HTERT RPE-1 (cell line): ENCODE measurements around the gene FGF14.
"Not testable (repeated sequence)": the region's sequence is repeated elsewhere in the genome, so short reads cannot be mapped to it uniquely, and the experiment has no call there.

Experiments
- in situ Hi-C: fragments of 300-500 bp; cut with MboI; formaldehyde crosslinking; loops from 4 replicates; pipeline ENCODE4 v1.14.3; 2020; ENCODE audit warnings: low sequenced_read_pairs

FGF14 gene

DNA sequence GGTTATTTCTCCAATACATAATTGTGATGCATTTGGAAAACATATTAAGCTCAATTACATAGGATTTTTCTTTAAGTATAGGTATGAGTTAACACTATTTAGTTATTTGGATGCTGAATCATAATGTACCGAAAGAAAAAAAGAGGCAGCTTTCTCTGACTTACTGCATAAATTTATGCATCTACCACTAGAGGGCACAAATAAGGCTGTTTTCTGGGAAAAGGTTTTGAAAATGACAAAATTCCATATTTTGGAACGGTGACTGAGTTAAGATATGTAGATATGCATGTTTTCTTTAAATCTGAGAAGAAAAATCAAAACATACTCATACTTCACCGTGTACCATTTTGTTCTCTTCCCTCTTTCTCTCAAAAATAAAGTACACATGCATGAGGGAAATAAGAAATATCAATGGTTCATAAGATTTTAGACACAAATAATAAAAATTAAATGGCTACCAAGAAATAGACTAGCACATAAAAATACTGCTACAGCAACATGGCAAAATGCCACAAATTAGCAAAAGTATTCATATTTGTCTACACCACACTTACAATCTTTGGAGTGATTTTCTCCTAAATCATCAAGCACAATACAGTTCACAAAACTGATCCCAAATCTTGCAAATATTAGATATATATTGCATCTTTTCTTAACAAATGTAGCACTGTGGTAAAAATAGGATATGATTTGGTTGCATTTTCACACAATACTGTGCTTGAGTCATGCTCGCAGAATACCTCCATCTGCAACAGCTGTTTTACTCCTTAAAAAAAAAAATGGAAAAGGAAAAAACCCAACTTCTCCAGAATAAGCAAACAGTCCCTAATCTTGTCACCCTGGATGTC is 260.0 kb downstream of the FGF14 start:
- in situ Hi-C loops, result no loop called here

DNA sequence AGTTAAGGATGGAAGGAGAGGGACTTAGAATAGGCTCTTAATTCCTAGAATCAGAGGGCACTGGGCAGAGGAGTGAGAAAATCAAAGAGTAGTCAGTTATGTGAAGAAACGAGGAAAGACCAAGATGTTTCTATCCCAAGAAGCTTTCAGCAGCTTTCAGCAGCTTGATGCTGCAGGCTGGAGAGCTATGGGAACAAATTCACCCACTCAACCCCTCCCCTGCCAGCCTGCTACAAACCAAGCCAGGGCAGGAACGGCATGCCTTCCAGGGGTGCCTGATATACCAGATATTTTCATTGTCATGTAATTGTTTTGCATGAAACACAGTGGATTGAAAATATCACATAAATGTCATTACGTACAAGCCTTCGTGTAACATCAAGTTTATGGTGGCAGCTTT is 262.2 kb downstream of the FGF14 start:
- in situ Hi-C loops, result no loop called here

DNA sequence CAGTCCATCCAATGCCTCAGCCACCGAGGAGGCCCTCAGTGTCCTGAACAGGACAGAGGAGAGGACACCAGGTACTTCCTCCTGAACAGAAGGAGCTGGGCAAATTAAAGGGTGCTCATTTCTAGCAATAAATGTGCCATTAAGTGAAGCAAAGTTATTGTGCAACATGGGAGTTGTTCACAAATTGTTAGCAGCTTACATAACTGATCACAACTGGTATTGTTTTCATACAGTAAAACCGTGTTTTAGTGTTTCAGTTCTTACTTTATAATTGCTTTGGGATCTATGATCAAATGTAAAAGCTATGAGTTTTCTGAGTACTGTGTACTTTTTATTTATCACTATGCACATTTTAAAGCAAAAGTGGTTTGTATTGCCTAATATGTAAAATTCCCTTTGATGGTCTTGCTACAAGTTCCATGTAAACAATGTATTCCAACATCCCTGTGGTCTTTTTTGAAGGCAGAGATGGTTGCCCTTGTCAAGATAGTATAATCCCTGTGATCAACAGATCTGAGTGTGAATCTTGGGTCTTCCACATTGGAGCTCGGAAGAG is 263.1 kb downstream of the FGF14 start:
- in situ Hi-C loops, result no loop called here

DNA sequence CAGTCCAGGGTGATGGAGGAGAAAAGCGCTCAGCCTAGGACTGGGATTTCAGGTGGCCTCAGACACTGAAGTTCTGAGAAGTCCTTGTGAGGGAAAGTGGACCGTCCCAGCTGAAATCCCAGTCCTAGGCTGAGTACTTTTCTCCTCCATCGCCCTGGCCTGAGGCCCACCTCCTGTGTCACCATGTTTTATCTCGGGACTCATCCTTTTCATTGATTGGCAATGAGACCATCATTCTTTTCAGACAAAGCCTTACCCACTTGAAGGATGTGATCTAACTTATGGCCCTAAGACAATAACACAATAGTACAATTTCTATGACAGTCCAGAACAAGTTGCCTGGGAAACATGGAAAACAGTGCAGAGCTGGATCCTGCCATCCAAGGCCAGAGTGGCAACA is 263.9 kb downstream of the FGF14 start:
- in situ Hi-C loops, result not testable (repeated sequence)

DNA sequence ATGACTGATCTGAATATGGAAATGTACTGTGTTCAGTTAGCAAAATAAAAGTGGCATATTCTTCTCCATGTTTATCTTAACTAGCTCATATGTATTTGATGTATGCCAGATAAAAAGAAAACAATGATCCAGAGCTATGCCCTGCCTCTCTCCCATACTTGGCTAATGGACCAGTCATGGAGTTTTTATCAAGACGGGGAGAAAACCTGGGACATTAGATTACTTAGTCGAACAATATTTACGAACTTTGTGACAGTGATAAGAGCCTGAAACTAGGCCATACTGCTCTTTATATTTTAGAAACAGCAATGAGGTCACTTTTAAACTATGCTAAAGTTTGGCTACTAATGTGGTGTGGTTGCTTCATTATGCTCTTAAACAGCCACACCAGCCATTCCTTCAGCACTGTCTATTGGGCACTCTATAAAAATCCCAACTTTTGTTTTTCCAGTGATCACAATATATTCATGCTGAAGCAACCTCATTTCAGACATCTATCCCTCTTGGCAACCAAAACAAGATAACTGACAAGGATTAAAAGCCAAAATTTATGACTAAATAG is 265.0 kb downstream of the FGF14 start:
- in situ Hi-C loops, result no loop called here

DNA sequence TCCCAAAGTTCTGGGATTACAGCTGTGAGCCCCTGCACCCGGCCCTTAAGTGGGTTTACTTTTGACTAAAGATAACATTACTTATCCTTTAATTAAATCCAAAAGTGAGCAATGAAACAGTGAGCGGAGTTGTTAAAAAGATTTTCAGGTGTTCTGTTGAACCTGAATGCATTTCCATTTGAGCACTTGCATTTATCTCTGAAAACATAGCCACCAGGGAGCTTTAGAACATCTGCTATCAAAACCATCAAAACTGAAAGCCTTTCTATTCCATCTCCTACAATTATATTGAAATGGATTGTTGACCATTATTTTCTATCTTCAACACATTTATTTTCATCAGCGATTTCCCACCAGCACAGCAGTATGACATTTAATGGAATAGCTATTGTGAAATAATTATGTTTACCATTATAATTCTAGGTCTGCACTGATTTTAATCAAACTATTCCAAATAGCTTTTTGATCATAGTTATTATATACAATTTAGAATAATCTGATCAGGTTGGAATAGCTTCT is 269.0 kb downstream of the FGF14 start:
- in situ Hi-C loops, result no loop called here

DNA sequence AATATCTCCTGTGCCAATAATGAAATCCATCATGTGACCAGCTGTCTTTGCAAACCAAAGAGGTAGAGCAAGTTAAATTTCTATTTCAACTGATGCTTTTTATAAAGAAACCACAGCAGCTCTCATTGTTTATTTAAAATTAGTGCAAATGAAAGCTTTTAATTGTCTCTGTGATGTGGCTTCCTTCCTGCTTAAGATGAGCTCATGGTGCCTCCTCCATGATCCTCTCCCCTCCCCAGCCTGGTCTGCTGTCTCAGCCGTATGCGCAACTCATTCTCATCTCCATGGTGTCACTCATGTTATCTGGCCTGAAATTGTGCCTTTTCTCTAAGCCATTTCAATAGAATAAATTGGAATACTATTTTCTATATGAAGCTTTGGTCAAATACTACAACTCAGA is 270.6 kb downstream of the FGF14 start:
- in situ Hi-C loops, result no loop called here

DNA sequence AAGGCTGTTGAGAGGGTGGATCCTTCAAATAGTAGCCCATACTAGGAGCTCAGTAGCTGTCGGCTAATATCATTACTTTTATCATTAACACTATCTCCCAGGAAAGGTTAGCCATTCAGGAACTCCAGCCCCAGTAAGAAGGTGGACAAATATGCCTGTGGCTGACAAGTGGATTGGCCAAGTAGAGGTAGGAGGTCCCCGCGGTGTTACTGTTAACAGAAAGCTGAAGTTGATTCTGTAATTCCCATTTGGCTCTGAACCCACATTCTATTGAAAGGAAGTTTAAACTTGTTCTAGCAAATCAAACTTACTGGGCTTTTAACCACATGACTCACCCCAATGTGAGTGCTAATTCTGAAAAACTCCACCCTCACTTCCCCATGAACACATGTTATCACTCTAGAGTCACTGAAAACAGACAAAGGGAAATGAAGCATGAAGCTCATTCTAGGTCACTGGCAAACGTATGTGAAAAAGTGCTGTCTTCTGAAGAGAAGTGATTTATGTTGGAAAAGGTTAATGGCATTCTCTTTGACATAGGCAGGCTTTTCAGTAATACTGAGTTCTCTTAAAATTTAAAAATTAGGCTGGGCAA is 273.5 kb downstream of the FGF14 start:
- in situ Hi-C loops, result no loop called here

DNA sequence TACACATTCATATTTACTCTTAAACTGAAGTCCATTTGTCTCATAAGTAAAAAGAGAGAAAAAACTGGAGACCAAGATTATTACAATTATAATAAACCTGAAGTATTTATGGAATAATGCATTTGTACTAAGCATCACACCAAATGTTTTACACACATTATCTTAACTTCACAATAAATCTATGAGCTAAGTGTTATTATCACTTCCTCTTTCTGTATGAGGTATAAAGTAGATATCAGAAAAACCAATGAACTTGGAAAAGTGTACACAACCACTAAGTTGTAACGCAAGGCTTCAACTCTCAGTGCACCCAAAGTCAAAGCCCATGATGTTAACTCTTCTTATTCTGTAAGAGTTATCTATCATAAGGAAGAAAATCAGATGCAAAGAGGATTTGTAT is 274.7 kb downstream of the FGF14 start:
- in situ Hi-C loops, result no loop called here

DNA sequence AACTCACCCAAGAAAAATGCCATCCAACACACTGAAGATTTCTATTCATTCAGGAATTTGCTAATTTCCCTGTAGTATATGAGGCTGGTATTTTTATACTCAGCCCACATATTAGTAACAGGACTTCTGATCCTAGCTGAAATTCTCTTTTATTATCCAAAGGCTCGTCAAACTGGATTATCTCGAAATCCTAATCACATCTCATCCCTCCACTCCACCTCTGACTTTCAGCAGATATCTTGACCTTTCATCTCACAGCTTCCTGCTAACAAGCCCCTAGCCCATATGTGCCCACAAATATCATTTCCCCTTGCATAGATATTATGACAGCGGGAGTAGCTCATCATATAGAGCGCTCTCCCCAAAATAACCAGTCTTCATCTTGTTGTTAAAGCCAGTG is 279.7 kb downstream of the FGF14 start:
- in situ Hi-C loops, result no loop called here

DNA sequence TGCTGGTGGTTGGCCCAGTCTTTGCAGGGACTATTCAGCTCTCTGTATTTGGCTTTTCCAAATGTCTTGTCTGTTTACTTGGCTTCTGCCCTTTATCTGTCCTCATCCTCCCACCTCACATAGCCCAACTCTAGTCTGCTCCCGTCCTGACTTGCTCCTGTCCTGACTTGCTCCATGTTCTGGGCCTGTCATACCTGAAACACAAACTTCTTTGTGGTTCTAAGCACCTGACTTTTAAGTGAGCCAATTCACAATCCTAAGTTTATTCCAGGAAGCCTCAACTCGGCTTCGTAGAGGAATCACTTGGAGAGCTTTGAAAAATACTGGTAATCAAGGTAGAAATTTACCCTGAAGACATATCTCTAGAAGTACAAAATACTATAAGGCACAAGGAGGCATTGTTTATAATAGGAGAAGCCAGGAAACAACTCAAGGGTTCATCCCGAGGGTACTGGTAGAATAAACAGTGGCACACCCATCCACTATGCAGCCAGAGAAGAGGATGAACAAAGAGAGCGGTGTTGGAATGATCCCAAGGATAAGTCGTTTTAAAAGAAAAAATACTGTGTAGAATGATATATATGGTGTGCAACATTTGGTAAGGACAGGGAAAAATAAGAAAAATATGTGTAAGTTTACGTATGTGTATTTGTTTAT is 284.5 kb downstream of the FGF14 start:
- in situ Hi-C loops, result no loop called here

DNA sequence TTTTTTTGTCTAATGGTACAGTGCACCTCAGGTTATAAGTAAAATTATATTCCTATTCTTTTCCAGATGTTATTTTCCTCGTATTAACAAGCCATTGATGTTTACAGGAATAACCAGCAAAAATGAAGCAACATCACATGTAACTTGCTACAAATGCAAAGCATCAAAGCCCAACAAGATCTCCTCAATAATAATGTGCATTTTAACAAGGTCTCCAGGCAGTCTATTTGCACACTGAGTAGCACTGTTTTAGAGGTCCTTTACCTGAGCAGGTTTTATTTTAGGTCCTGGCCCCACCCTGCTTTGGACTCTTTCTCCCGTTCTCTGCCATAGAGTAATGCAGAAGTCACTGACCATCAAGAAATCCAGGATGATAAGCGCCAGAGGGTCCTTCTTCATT is 298.4 kb downstream of the FGF14 start:
- in situ Hi-C loops, result no loop called here

DNA sequence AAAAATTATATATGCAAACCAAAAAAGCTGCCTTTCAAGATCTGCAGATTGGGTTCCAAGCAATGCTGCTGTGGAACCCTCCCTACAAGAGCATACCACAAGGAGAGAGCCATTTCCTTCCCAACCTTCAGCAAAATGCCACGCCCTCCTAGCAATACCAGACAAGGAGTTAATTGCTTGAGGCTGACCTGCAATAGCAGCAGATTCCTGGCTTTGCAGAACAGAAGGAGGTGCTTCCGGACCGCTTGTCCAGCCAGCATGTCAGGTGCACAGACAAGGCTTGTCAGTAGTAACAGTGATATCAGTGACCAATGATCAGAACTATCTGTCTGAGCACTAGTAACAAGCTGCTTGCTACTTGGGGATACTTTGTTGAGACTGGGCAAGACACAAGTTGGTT is 301.6 kb downstream of the FGF14 start:
- in situ Hi-C loops, result no loop called here

DNA sequence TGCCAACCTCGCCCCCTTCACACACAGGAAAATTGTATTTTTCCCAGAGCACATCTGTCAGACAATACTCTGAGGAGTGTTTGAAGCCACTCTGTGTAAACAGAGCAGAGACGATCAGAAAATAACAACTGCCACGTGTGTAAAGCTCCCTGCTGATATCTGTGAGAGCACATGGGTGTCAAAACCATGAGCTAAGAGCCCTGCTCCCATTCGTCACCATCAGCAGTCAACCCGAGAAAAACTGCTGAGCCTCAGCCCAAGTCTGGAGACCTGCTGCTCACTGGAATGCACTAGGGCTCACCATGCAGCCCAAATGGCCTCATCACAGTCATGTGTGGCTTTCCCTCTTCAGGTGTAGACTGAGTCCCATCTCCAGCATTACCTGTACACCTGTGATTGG is 304.1 kb downstream of the FGF14 start:
- in situ Hi-C loops, result no loop called here

DNA sequence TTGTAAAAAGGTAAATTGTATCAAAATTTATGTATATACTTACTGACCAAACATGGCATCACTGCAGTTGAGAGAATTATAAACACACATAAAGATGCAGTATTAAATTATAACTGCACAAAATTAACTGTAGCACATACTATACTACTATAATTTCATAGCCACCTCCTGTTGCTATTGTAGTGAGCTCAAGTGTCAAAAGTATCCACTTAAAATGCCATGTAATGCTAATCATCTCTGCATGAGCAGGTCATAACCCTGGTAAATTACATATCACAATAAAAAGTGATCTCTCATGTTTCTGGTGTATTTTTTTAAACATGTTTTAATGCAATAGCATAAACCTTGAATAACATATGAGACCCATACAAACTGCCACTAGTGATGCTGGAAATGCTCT is 308.6 kb downstream of the FGF14 start:
- in situ Hi-C loops, result not testable (repeated sequence)

DNA sequence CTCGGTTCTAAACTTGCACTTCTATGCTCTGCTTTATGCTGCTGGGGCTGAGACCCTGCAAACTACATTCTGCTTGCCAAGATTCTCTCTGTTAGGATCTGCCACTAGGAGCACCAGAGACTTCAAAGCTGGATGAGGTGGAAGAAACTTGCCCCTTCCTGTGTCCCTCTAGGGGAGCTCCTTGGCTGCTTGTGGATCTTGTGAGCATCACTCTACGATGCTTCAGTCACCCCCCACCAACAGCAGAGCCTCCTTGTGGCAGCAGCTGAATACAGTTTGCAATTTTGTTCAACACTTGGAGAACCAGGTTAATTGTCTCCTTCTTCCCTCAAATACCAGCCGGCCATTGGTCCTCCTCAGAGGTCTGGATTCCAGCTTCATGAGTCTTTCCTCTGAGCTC is 310.6 kb downstream of the FGF14 start:
- in situ Hi-C loops, result no loop called here

DNA sequence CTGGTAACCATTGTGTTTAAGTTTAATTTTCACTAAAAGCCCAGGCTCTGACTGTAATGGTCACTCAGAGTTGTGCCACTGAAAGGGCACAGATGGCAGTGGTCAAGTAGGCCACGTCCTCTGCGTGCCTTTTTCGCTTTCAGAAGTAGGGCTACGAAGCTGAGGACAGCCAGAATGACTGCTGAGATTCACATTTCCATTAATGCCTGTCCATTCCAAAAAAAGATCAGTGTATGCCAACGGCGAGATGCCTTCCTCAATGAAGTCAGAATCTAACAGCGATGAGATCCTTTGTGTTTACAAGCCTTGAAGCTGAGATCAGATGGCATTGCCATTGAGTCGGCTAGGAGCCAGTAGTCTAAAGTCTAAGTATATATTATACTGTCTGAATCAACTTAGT is 311.3 kb downstream of the FGF14 start:
- in situ Hi-C loops, result no loop called here

DNA sequence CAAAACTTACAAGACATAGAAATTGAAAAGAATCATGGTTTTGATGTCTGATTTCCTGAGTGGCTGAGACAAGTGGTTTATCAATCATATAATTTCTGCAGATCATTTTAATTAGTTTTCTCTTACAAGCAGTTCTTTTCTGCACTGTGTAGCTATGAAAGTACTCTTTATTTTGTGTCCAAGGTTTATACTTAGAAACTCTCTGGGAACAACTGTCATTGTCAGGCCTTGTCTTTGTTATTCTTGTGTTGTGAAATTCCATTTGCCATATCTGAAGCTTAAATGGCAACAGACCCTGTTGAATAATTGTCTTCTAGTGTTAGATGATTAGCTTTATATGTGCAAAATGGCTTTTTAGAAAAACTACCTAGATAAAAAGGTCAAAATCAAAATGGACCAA is 312.1 kb downstream of the FGF14 start:
- in situ Hi-C loops, result no loop called here

DNA sequence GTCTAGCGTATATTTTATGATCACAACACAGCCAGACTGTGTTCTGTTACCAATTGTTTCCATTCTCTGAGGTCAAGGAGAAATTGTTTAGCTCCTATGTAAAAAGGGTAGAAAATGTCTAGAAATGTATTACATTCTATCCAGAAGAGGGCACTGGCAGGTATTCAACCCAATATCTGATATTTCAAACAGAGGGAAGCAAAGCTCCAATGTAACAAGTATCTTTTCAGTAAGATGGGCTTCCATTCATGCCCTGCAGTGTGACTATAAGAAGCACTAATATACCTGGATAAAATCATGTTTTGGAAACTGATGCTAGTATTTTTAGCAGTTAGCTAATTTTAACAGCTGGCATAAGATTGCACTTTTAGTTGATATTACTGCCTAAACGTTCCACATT is 312.7 kb downstream of the FGF14 start:
- in situ Hi-C loops, result no loop called here

DNA sequence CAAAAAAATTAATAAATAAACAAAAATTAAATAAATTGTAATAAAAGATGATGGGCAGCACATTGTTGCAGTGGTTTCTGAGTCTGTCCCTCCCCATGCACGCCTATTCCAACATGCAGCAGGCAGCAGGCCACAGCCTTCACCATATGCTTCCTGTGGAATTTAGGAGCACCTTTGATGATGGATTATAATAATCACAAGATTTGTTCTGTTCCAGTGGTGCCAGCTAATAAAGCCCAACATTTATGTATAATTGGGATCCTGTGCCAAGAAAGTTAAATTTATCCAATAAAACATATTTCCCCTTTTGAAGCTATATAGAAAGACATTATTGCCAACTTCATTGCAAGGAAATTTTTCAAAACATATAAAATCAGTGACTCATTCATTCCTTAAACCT is 328.6 kb downstream of the FGF14 start:
- in situ Hi-C loops, result no loop called here

DNA sequence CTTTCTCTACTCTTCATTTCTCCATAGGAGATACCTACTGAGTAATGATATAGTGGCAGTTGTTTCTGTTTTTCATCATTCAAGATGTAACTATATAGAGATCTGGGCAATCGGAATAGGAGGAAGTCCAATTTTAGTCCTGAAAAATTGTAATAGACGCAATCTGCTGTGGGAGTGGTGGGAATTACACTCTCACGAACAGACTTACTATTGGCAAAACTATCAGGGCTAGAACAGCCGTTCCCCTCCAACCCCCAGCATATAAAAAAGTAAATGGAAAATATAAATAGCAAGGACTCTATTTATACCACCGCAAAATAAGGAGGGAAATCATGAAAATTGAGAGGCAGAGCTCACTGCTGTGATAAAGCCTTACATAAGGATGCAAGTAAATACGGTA is 330.1 kb downstream of the FGF14 start:
- in situ Hi-C loops, result no loop called here
